ENCODE results near the gene CYP2J2.
"Not testable (repeated sequence)": the region's sequence is repeated elsewhere in the genome, so short reads cannot be mapped to it uniquely, and the experiment has no call there.

Gene CYP2J2

GRCh38 chr1:59866462-59866861, 60.1 kb downstream of the CYP2J2 start:
- no peak for DNase-seq (ENCODE audit: low read depth)

DNA sequence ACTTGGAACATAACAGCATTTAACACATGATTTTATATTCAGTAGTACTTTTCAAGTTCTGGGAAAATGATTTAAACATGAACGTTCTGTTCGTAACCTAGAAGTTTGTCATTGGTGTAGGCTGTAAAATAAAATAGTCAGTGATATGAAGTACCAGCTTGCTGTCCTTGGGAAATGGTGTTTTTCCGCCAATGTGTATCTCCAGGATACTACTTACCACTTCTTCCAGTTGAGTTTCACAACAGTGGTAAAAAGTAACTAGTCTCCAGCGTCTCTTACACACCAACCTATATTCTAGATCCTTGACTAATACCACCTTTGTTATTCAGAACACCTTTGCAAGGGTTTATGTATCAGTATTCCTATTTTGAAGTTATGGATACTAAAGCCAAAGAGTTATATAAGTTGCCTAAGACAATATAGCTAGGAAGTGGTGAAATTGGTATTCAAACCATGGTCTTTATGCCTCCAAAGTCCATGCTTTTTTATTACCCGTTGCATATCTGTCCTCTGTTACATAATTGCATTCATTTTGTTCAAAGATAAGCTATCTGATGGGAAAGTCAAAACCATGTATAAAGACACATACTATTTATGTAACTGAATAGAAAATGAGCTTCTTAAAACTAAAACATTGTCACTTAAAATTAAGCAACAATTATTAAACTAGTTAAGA, 68.8 kb downstream of the CYP2J2 start:
- DNase-seq (ENCODE audit: low read depth): no peak

- no peak for DNase-seq (ENCODE audit: low read depth)
Observed at GRCh38 chr1:59856725-59857338, 69.7 kb downstream of the CYP2J2 start.

DNA sequence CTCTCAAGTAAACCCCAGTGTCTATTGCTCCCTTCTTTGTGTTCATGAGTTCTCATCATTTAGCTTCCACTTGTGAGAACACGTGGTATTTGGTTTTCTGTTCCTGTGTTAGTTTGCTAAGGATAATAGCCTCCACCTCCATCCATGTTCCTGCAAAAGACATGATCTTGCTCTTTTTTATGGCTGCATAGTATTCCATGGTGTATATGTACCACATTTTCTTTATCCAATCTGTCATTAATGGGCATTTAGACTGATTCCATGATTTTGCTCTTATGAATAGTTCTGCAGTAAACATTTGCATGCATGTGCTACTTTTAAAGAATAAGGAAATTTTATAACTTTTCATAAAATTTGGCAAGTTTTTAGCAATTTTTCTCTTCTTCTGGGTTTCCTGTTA, 71.3 kb downstream of the CYP2J2 start:
- DNase-seq (ENCODE audit: low read depth): not testable (repeated sequence)

GRCh38 chr1:59852117-59852516, 74.5 kb downstream of the CYP2J2 start:
- DNase-seq (ENCODE audit: low read depth): no peak

GRCh38 chr1:59846895-59847282, 79.7 kb downstream of the CYP2J2 start:
- DNase-seq (ENCODE audit: low read depth): no peak

- no peak for DNase-seq (ENCODE audit: low read depth)
Observed at GRCh38 chr1:59846209-59846894, 80.2 kb downstream of the CYP2J2 start.

- no peak for DNase-seq (ENCODE audit: low read depth)
Observed at GRCh38 chr1:59845091-59845490, 81.5 kb downstream of the CYP2J2 start.
